Endometrial microvascular endothelial cells (primary cell): ENCODE measurements around the gene LMBR1. TPM values are rescaled to one million over a fixed set of nuclear protein-coding genes. Genes with fewer than 3 reads are reported as not detected.
"Not testable (repeated sequence)": the region's sequence is repeated elsewhere in the genome, so short reads cannot be mapped to it uniquely, and the experiment has no call there.

ENCODE experiments used
- in situ Hi-C: cut with HindIII; loops from 2 replicates; pipeline ENCODE4 v1.10.0; 2017; ENCODE audit warnings: low sequenced_read_pairs, low pct_unique_long_range_greater_than_20kb; ENCODE audit errors: inconsistent ontology term
- total RNA-seq: library from RNA; depleted of rRNA; stranded (reverse); fragments of >200 nt; gene quantifications from one replicate; pipeline ENCODE4 v1.2.3, GENCODE V29; 2015; ENCODE audit errors: inconsistent ontology term

Gene LMBR1
- total RNA-seq, 1 donor from 2014 or later: 88.1 TPM

GRCh38 chr7:156820445-156821063 is 72.4 kb downstream of the LMBR1 start:
- in situ Hi-C loops: no loop called here

GRCh38 chr7:156819733-156820295 is 73.2 kb downstream of the LMBR1 start:
- in situ Hi-C loops: no loop called here

GRCh38 chr7:156818133-156818532 is 74.8 kb downstream of the LMBR1 start:
- in situ Hi-C loops: no loop called here

- in situ Hi-C loops: no loop called here
Measured at GRCh38 chr7:156816943-156817572, 75.9 kb downstream of the LMBR1 start.

- in situ Hi-C loops: no loop called here
Measured at GRCh38 chr7:156811706-156812105, 81.3 kb downstream of the LMBR1 start.

- in situ Hi-C loops: not testable (repeated sequence)
Measured at GRCh38 chr7:156803656-156804055, 89.3 kb downstream of the LMBR1 start.

- in situ Hi-C loops: no loop called here
Measured at GRCh38 chr7:156802214-156802613, 90.8 kb downstream of the LMBR1 start.

- in situ Hi-C loops: no loop called here
Measured at GRCh38 chr7:156795415-156795814, 97.6 kb downstream of the LMBR1 start.

- in situ Hi-C loops: no loop called here
Measured at GRCh38 chr7:156793334-156793733, 99.6 kb downstream of the LMBR1 start.

- in situ Hi-C loops: no loop called here
Measured at GRCh38 chr7:156792611-156793010, 100.4 kb downstream of the LMBR1 start.

GRCh38 chr7:156791241-156791640 is 101.7 kb downstream of the LMBR1 start:
- in situ Hi-C loops: no loop called here

GRCh38 chr7:156790264-156790663 is 102.7 kb downstream of the LMBR1 start:
- in situ Hi-C loops: no loop called here

- in situ Hi-C loops: no loop called here
Measured at GRCh38 chr7:156785998-156786543, 106.9 kb downstream of the LMBR1 start.

- in situ Hi-C loops: no loop called here
Measured at GRCh38 chr7:156783864-156784263, 109.1 kb downstream of the LMBR1 start.

- in situ Hi-C loops: no loop called here
Measured at GRCh38 chr7:156781972-156782371, 111.0 kb downstream of the LMBR1 start.

- in situ Hi-C loops: no loop called here
Measured at GRCh38 chr7:156780724-156781455, 112.1 kb downstream of the LMBR1 start.

GRCh38 chr7:156778668-156779067 is 114.3 kb downstream of the LMBR1 start:
- in situ Hi-C loops: no loop called here

- in situ Hi-C loops: no loop called here
Measured at GRCh38 chr7:156778201-156778600, 114.8 kb downstream of the LMBR1 start.

- in situ Hi-C loops: no loop called here
Measured at GRCh38 chr7:156777364-156778069, 115.5 kb downstream of the LMBR1 start.
